Ascending aorta (tissue), 2 donors: ENCODE results near the gene ZNF561. TPM values are rescaled to one million over a fixed set of nuclear protein-coding genes. Genes with fewer than 3 reads are reported as not detected.

ENCODE experiments used
- DNase-seq, 2 donors: peaks; one replicate each; pipeline ENCODE4 v3.0.0-alpha.2; 2019; ENCODE audit warnings: low spot score in 2 of 2
- H3K27ac ChIP-seq, 2 donors: fragments of 200-600 bp; sonication (generic); one replicate each; pipeline ENCODE4 v1.5.1; 2016 to 2017; ENCODE audit warnings: mild to moderate bottlenecking in 1 of 2
- H3K27me3 ChIP-seq: fragments of 200-600 bp; sonication (generic); one replicate; pipeline ENCODE4 v1.5.1; 2017
- H3K36me3 ChIP-seq, 2 donors: fragments of 200-600 bp; sonication (generic); one replicate each; pipeline ENCODE4 v1.5.1; 2016
- H3K4me1 ChIP-seq, 2 donors: fragments of 200-600 bp; sonication (generic); one replicate each; pipeline ENCODE4 v1.5.1; 2016 to 2017; ENCODE audit warnings: mild to moderate bottlenecking in 1 of 2
- H3K4me3 ChIP-seq, 2 donors: fragments of 200-600 bp; sonication (generic); one replicate each; pipeline ENCODE4 v1.5.1; 2016 to 2017; ENCODE audit warnings: mild to moderate bottlenecking in 1 of 2
- H3K9me3 ChIP-seq, 2 donors: fragments of 200-600 bp; sonication (generic); one replicate each; pipeline ENCODE4 v1.5.1; 2016
- CTCF ChIP-seq, 3 experiments: fragments of 200-600 bp in 2 of 3; fragments of 450-650 bp in 1 of 3; sonication (generic) in 2 of 3; IDR thresholded peaks; one replicate each; pipeline ENCODE4 v1.5.1; 2016 to 2019; ENCODE audit warnings: antibody characterized with exemption in 3 of 3, mild to moderate bottlenecking in 1 of 3, moderate library complexity in 1 of 3
- intact Hi-C: fragments of 100-400 bp; cut with DNase I; formaldehyde crosslinking; loops from one replicate; pipeline ENCODE4 v1.15.1; 2023
- total RNA-seq: library from RNA; depleted of rRNA; stranded (reverse); fragments of >200 nt; gene quantifications from one replicate; pipeline ENCODE4 v1.1.0, GENCODE V29; 2016

The ZNF561 gene
- total RNA-seq, 1 donor from 2014 or later, result 35.4 TPM

GRCh38 chr19:9627856-9628255 lies 6.8 kb upstream of the ZNF561 start:
- intact Hi-C loops, result no loop called here
- H3K9me3 ChIP-seq, result no peaks in the 10 kb centered on the region
- H3K4me1 ChIP-seq, result peaks cover 0 to 8% of the 10 kb centered on the region in 2 donors
- no peak overlapping the region for H3K4me3 ChIP-seq
- no peak for TF ChIP-seq CTCF (IDR thresholded peaks at IDR 0.05)
- no peaks in the 10 kb centered on the region for H3K27me3 ChIP-seq
- H3K36me3 ChIP-seq, result peaks cover 7 to 10% of the 10 kb centered on the region in 2 donors
- H3K27ac ChIP-seq, result no peak overlapping the region
- DNase-seq, result no peak

GRCh38 chr19:9622531-9622930 lies 1.5 kb upstream of the ZNF561 start:
- peak overlapping the region in 1 of 2 donors; percentile 87 for H3K4me3 ChIP-seq
- H3K9me3 ChIP-seq, result no peaks in the 10 kb centered on the region
- no peak for TF ChIP-seq CTCF (IDR thresholded peaks at IDR 0.05)
- H3K4me1 ChIP-seq, result peaks cover 0 to 17% of the 10 kb centered on the region in 2 donors
- intact Hi-C loops, result loop anchor here (5.0 kb wide), 2 partner anchors 85 to 300 kb away; partner anchors contain the start of genes ZNF426 and ZNF559
- H3K27me3 ChIP-seq, result no peaks in the 10 kb centered on the region
- peak overlapping the region; percentile 89 to 91 for H3K27ac ChIP-seq
- peaks cover 18 to 20% of the 10 kb centered on the region in 2 donors for H3K36me3 ChIP-seq
- no peak for DNase-seq

- no peak for DNase-seq
- peak overlapping the region; percentile 89 to 91 for H3K27ac ChIP-seq
- intact Hi-C loops, result loop anchor here (1.0 to 5.0 kb wide), 5 partner anchors 36 to 298 kb away; partner anchors contain the start of genes ZNF121, ZNF426, ZNF559 and ZNF562
- peaks cover 0 to 17% of the 10 kb centered on the region in 2 donors for H3K4me1 ChIP-seq
- peak overlapping the region; percentile 83 to 87 for H3K4me3 ChIP-seq
- H3K9me3 ChIP-seq, result no peaks in the 10 kb centered on the region
- H3K36me3 ChIP-seq, result peaks cover 36 to 37% of the 10 kb centered on the region in 2 donors
- H3K27me3 ChIP-seq, result no peaks in the 10 kb centered on the region
- TF ChIP-seq CTCF (IDR thresholded peaks at IDR 0.05), result no peak
These were observed 233 bp downstream of the ZNF561 start for GRCh38 chr19:9620842-9621155.

- intact Hi-C loops, result no loop called here
- Histone ChIP-seq H3K4me3 (no peak overlapping the region), H3K27me3 (no peaks in the 10 kb centered on the region), H3K4me1 (peaks cover 0 to 8% of the 10 kb centered on the region in 2 donors), H3K9me3 (peaks cover 23 to 40% of the 10 kb centered on the region in 2 donors), H3K36me3 (peaks cover 85 to 87% of the 10 kb centered on the region in 2 donors), H3K27ac (no peak overlapping the region)
- DNase-seq, result no peak
- TF ChIP-seq CTCF (IDR thresholded peaks at IDR 0.05), result no peak
These were observed 5.2 kb downstream of the ZNF561 start for GRCh38 chr19:9615844-9616243.

GRCh38 chr19:9610484-9611113 lies 10.4 kb downstream of the ZNF561 start:
- TF ChIP-seq CTCF (IDR thresholded peaks at IDR 0.05), result no peak
- H3K9me3 ChIP-seq, result peaks cover 73 to 93% of the 10 kb centered on the region in 2 donors
- DNase-seq, result no peak
- no peak overlapping the region for H3K27ac ChIP-seq
- no peaks in the 10 kb centered on the region for H3K4me1 ChIP-seq
- H3K36me3 ChIP-seq, result peaks cover 75 to 88% of the 10 kb centered on the region in 2 donors
- H3K27me3 ChIP-seq, result no peaks in the 10 kb centered on the region
- intact Hi-C loops, result no loop called here
- no peak overlapping the region for H3K4me3 ChIP-seq
